Hepatic stellate cell (primary cell): ENCODE data around the gene APBB2.
"Not testable (repeated sequence)": the region's sequence is repeated elsewhere in the genome, so short reads cannot be mapped to it uniquely, and the experiment has no call there.

Experiments
- DNase-seq: peaks from one replicate; pipeline ENCODE4 v3.0.0; 2011; ENCODE audit warnings: low spot score

The APBB2 gene

DNA sequence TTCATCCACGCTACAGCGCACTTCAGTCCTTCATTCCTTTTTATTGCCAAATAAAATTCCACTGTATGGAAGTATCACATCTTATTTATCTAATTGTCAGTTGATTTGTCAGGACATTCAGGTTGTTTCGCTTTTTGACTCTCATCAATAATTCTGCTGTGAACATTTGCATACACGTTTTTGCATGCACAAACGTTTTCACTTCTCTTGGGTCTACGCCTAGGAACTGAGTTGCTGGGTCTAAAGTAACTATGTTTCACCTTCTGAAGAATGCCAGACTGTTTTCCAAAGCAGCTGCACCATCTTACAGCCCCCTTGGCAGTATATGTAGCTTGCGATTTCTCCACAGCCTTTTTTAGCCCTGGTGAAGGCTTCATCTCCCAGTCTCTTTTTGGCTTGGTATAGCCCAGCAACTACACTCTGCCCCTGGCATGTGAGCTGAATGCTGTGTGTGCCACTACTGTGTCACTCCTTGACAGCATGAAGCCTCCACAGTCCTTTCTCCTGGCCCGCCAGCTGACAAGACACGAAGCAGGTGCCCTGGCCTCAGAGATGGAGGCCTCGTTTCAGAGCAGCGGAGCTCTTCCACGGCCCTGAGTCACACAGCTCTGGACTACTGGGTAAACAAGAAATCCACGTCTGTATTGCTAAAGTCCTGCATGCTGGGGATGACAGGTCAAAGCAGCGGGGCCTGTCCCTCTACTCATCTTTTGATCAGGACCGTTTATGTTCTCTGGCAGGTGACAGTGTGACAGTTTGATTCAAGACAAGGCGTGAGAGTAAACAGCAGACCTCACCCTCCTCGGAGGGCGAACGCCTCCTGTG is 389.1 kb downstream of the APBB2 start:
- no peak for DNase-seq

GRCh38 chr4:40822420-40823166 is 391.7 kb downstream of the APBB2 start:
- DNase-seq, result no peak

DNA sequence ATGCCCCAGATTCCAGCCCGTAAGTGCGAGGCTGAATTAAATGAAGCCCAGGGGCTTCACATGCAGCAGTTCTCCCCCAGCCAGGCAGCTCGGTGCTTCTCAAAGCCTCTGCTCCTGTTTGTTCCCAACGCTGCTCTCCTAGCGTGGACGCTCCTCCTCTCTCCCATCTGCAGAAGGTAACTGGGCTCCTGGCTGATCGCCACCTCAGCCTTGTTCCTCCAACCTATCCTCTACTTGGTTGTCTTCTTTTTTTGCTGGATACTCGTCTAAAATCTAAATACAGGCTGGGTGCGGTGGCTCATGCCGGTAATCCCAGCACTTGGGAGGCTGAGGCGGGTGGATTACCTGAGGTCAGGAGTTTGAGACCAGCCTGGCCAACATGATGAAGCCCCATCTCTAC is 394.2 kb downstream of the APBB2 start:
- no peak for DNase-seq

- DNase-seq, result not testable (repeated sequence)
These were observed 397.2 kb downstream of the APBB2 start for GRCh38 chr4:40817157-40817556.

DNA sequence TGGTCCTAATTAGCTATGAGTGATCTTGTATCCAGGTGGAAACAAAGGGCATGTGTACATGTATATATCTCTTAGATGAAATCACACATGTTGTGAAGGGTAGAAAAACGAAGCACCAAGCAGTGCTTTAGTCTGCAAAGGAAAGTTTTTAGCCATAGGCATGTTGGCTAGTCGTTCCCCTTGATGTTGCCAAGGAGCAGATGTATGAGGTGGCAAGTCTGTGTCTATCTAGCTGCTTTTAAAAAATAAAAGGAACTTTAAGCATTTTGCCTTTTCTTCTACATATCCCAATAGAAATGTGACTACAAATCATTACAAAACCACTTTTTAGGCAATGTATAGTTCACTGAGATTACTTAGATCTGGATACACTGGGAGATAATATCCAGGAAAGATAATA is 401.5 kb downstream of the APBB2 start:
- no peak for DNase-seq

DNA sequence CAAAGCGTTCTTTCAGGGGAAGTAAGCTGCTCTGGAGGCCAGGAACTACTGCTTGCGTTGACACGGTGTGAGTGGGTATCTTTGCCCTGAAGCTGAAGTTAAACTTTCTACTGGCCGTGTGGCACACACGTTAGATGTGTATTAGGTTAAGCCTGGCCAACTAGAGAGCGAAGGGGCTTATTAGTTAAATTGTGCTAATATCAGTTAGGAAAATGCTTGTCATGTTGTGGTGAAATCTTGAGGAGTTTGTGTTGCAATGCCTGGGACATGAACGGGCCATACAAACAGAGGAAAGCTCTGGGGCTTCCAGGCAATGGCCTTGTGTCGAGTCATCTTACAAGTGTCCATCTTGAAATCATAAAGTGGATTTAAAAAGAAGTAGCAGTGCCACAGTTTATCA is 402.0 kb downstream of the APBB2 start:
- no peak for DNase-seq

GRCh38 chr4:40811956-40812355 is 402.4 kb downstream of the APBB2 start:
- DNase-seq, result no peak

DNA sequence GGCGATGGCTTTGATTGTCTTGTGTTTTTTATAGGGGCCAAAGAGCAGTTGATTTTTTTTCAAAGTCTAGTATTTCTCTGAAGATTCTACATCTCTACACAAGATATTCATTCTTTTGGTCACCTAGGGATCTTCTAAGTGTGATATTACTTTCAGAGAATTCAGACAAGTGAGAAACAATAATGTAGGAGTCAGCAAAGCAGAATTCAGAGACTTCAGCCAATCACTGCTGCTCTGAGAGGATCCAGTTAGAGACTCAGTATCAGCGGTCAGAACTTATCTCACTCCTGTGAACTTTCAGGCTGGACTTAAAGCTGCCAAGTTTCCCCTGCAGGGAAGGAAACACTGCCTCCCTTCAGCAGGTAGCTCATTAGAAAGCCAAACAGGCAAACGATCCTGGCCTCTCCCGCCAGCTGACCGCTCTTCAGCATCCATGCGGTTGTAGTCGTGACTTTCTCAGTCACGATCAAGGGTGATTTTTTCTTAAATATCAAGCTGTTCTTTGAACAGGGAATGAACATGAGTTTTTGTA is 405.4 kb downstream of the APBB2 start:
- no peak for DNase-seq

DNA sequence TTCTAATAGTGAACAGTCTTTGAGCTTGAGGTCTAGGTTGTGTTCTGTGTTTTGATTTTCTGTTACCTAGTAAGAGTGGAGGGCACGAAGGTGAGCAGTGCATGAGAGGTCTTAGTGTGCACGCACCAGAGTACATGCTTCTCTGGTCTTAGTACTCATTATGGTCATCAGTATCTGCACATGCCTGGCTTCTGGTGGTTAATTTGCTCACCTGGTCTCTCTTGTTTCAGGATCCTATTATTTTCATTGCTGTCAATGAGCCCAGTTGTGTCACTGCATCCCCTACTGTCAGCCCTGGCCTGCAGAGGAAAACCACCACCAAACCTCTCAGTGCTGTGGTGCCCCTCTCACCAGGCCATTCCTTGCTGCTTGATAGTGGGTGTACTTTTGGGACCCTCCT is 409.7 kb downstream of the APBB2 start:
- no peak for DNase-seq

- DNase-seq, result no peak
These were observed 414.3 kb downstream of the APBB2 start for GRCh38 chr4:40800064-40800463.

GRCh38 chr4:40789771-40790170 is 424.6 kb downstream of the APBB2 start:
- DNase-seq, result no peak

DNA sequence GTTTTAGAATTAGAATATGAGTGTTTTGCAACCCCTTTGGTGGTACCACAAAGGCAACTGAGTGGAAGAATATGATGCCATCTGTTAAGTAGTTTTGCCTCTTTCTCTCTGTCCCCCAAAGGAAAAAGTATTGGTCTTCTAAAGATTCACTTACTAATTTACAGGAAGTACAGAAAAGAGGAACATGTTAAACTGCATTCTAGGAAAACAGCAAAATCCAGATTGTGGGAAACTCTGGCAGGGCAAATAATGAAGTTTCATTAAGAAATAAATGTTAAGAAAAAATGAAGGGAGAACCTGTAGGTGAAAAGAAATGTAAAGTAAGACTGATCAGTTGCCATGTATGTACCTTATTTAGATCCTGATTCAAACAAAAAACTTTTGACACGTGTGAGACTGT is 425.3 kb downstream of the APBB2 start:
- no peak for DNase-seq

DNA sequence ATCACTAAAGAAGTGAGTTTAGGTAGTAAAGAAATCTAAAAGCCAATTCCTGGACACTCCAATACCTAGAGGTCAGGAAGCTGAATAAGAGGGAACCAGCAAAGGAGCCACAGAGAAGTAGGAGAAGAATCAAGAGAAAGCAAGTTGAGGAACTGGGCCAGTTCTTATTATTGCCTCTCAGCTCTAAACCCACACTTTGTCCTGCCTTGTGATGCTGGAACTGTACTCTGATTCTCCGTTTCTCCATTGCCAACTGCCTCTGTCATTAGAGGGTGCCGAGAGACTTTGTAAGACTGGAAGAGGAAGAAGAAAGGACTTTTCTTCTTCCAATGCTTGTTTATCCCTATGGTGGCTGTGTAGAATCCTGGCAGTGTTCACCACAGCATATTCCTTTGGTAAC is 426.0 kb downstream of the APBB2 start:
- DNase-seq, result no peak

DNA sequence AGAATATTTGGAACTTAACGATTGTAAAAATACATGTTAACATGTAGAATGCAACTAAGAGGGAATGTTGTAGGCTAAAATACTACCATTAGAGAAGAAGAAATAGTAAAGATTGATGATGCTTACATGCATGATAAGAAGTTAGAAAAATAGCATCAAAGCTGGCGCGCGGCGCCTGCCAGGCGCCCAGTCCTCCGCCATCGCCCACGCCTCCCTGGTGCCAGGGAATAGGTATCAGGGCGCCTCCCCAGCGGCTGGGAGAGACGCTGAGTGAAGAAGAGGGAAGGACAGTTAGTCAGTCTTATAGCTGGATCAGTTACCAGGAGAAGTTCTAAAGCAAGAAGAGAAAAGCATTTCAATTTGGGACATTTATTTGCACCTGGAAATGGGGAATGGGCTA is 428.6 kb downstream of the APBB2 start:
- DNase-seq, result no peak

DNA sequence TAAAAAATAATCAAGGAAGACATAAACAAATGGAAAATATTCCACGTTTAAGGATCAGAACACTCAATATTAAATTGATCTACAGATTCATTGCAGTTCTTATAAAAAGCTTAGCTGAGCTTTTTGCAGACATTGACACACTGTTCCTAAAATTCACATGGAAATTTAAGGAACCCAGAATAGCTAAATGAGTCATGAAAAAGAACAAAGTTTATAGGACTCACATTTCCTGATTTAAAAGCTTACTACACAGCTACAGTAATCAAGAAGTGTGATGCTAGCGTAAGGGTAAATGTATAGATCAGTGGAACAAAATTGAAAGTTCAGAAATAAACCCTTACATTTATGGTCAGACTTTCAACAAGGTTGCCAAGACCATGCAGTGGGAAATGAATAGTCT is 431.5 kb downstream of the APBB2 start:
- DNase-seq, result no peak

GRCh38 chr4:40778090-40778489 is 436.3 kb downstream of the APBB2 start:
- DNase-seq, result no peak

DNA sequence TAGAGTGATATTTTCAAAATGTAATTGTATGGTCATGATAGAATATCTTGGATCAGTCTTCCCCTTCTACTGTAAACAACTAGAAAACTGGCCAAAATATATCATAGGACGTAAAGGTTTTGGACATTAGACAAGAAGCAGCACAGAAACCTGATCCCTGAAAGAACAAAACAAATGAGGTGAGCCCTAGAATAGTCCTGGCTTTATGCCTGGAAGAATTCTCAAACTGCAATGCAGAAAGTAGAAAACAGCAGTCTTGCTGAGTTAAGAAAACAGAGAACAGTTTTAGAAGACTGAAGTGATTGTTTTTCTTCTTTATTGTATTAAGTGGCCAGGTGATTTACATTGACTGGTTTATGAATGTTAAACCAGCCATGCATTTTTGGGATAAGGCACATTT is 445.1 kb downstream of the APBB2 start:
- DNase-seq, result no peak

DNA sequence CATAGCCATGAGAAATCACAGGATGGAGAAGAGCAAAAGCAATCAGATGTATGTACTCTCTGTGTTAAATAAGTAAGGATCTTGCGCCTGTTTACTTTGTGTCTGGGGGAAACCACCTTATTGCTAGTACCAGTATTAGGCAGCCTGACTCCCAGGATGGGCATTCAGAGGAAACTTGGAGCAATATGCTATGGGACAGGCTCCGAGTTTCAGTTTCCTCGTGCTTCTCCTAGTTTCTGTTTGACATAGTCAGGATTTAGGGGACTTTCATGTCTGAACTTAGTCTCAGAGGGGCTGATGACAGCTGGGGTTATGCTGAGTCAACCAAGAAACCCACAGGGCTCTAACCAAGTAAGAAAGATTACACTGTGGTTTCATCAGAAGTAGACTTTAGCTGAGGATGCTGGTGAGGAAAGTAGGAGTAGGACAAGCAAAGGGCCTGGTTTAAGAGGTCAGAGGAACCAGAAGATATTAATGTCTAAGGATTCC is 451.1 kb downstream of the APBB2 start:
- no peak for DNase-seq
